Skin of body (tissue), 2 donors: Measurements from ENCODE around the gene PTPN11. TPM values are rescaled to one million over a fixed set of nuclear protein-coding genes. Genes with fewer than 3 reads are reported as not detected.

Source experiments
- DNase-seq: peaks from one replicate; lab custom pipeline; 2025; lab: John Stamatoyannopoulos, UW
- total RNA-seq: library from RNA; depleted of rRNA; stranded (reverse); fragments of >200 nt; gene quantifications from one replicate; pipeline ENCODE4 v1.2.3, GENCODE V29; 2014

PTPN11 gene
- total RNA-seq, 1 donor from 2014 or later, result 46.7 TPM

DNA sequence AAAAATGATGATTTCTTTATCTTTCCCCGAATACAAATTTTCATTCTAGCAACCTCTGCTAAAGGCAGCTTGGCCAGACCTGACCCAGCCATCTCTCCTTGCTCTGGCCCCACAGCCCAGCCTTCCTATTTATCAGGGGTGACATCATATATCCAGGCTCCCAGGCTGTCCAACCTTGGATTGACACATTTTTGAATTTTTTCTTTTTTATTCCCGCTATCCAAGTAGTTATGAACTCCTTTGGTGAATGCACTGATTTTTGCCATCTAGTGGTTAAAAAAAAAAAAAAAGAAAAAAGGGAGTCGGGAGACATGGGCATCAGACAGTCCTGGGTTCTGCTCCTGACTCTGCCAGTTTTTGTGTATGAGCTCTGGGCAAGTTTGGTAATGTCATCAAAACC is 120.5 kb downstream of the PTPN11 start:
- no peak for DNase-seq

DNA sequence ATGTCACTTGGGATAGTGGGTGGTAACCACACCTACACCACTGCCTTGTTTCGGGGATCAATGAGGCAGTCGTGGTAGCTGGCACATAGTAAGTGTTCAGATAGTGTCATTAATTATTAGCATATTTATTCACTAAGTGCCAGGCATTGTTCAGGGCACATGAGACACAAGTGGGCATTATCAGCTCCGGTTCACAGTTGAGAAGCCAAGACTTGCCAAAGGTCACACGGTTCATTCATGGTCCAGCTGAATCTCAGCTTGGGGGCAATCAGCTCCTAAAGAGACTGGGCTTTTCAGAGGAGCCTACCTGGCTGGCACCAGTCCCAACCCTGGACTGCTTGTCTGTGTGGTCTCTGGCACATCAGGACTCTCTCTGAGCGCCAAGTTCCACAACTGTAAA is 121.3 kb downstream of the PTPN11 start:
- no peak for DNase-seq

DNA sequence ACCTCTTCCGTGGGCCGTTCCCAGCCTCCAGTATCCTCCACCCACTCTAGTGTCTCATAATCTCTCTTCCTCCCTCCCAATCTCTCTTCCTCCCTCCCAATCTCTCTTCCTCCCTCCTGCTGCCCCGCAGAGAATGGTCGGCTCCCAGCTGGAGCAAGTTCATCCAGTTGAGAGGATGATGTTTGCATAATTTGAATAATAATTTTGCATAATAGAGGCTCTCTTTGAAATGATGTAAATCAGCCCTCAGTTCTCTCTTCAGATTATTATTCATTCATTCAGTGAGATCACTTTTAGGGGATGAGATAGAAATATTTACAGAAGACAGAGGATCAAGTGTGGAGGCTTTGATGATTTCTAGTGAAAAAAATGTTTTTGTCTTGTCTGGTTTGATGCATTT is 125.0 kb downstream of the PTPN11 start:
- DNase-seq, result no peak

DNA sequence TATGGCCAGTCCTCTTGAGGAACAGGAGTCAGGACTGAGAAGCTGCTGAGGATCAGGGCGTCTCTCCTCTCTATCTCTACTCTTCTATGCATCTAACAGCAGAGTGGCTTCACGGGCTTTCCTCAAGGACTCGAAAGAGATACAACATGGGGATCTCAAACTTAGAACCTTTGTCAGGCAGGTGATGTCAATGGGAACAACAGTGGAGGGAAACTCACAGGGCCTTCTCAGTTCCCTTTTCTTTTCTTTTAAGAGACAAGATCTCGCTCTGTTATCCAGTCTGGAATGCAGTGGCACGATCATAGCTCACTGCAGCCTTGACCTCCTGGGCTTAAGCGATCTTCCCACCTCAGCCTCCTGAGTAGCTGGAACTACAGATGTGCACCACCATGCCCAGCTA is 127.6 kb downstream of the PTPN11 start:
- DNase-seq, result no peak

DNA sequence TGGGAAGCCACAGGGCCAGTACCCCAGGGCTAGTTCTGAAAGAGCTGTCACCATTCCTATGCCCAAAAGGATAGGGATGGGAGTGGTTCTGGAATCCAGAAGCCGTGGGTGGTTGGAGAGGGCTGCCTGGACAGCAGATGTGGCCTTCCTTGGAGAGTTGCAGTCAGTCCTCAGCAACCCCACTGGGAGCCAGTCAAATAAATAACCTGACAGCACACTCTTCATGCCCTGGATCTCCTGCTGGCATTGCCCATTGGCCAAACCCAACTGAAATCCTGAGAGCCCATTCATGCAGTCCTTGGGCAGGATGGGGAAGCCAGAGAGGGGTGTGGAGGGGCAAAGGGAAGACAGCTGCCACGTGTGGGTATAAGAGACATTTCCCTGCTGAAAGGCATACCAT is 128.2 kb downstream of the PTPN11 start:
- no peak for DNase-seq

DNA sequence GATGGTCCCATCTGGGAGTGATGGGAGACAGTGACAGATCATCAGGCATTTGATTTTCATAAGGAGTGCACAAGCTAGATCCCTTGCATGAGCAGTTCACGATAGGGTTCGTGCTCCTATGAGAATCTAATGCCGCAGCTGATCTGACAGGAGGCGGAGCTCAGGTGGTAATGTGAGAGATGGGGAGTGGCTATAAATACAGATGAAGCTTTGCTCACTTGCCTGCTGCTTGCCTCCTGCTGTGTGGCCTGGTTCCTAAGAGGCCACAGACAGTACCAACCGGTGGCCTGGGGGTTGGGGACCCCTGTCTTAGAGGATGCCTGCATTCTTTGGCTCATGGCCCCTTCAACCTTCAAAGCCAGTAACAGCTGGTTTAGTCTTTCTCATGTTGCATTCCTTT is 130.3 kb downstream of the PTPN11 start:
- no peak for DNase-seq

DNA sequence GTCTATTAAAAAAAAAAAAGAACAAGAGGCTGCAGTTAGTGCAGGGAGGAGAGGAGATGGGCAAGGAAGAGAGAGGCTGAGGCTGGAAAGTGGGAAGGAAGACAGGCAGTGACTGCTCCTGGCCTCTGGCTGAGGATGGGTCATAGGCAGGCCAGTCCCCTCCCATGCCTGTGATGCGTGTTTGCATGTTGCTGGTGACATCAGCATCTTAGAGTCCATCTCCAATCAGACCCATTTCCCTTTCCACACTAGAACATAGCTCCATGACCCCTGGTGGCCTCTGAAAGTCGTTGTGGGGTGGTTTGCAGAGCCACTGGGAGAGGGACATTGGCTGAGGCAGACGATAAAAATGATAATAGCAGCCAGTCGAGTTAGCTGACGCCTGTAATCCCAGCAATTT is 132.9 kb downstream of the PTPN11 start:
- DNase-seq, result no peak

DNA sequence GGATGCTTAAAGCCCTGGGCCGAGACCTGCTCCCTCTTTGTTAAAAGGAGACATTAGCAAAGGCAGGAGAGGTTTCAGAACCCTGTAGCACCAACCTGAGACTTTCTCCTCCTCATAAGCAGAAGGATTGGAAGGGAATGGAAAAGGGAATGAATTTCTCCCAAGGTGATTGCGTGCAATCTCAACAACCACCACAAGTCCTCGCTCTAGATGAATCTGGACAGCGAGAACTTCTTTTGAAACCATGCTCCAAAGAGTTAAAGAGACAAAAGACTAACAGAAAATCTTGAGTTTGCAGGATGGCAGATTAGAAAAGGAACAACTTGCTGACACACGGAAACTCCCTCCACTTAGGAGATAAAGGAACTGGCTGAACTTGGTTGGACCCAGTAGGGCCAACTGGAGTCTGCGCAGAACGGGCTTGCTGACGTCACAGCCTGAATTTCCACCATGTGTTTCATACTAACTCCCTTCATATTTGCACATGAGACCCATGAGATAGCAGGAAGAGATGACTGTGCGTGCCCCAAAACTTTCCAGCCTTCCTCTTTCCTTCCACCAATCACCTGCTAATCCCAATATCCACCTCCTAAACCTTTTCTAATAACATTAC is 137.0 kb downstream of the PTPN11 start:
- no peak for DNase-seq

DNA sequence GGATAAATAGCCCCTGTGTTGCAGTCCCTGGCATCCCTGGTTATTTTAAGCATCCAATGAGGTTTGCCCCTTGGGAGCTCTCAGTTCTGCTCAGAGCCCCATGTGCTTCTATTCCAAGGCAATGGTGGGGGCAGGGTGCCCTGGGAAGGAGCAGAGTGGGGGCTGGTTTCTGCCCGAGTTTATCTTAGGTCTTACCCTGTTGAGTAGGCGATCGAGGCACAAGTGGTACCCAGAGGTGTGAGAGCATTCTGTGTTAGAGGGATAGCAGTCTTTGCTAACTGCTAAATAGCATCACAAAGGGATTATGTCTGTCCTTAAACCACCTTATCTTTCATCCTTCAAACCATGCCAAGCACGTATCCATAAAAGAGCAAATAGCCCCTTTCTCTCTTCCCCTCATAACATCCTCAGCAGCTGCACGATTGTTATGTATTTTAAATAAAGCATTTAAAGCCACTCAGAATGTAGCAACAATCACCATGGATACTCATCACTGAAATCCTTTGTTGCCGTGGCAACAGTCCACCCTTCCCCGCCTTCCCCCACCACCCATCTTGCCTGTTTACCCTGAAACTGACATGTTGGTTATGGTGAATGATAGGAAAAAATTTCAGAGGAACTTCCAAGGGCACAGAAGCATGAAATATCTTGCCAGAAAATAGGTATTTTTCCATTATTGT is 139.3 kb downstream of the PTPN11 start:
- no peak for DNase-seq

Other genes starting within 250 kb of the PTPN11 start
- 66.0 TPM for gene HECTD4, start 36.5 kb upstream of the PTPN11 start, total RNA-seq
- 1,039 TPM for gene RPL6, start 9.3 kb upstream of the PTPN11 start, total RNA-seq